Activated T-cell treated with anti-CD3 and anti-CD28 coated beads, Interleukin-2, amount 50 U/mL, for 24 hours (primary cell): Measurements from ENCODE around the gene SETD7.
A peak's percentile ranks its signal among the peaks of the same experiment; 100 is the strongest.

Experiments
- DNase-seq: peaks from one replicate; pipeline ENCODE4 v3.0.0-alpha.2; 2020
- H3K27ac Mint-ChIP-seq: 2 replicates; pipeline ENCODE4 v1.8.0; 2020; ENCODE audit warnings: mild to moderate bottlenecking, mixed read lengths
- H3K27me3 Mint-ChIP-seq: 2 replicates; pipeline ENCODE4 v1.8.0; 2020; ENCODE audit warnings: mixed read lengths
- H3K36me3 Mint-ChIP-seq: 2 replicates; pipeline ENCODE4 v1.8.0; 2020; ENCODE audit warnings: low read depth, mixed read lengths
- H3K4me1 Mint-ChIP-seq: 2 replicates; pipeline ENCODE4 v1.8.0; 2020; ENCODE audit warnings: low read depth, mixed read lengths
- H3K4me3 Mint-ChIP-seq: 2 replicates; pipeline ENCODE4 v1.8.0; 2020; ENCODE audit warnings: mild to moderate bottlenecking, moderate library complexity, mixed read lengths
- H3K9me3 Mint-ChIP-seq: 2 replicates; pipeline ENCODE4 v1.8.0; 2020; ENCODE audit warnings: mixed read lengths

SETD7 gene

DNA sequence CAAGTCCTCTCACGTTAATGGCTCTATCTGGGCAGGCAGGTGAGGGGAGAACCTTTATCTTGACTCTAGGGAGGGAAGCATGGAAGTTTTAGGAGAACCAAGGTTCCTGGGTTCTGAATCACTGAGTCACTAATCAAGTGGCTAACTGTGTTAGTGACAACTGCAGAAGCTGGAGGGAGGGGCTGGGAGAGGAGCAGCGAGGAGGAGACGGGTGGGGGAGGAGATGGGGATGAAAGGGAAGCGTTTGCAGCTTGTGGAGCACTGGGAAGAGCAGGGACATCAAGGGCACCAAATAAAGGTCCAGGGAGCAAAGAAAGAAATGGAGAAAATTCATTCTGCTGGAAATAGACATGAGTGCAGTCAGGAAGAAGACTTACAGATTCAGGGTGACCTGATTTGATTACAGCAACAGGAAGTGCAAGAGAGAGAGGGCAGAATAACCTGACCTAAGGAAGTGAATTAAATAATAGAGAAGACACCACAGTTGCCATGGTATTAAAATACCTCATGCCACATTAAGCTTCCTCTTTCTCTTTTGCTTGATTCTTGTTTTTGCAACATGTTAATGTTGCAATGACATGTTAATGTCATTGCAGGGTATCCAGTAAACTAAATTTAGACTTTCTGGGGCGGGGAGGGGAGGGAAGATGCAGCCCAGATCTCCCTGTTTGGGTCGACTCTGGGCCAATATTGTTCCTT, 4.5 kb upstream of the SETD7 start:
- peaks cover 6% of the 10 kb centered on the region for H3K36me3 Mint-ChIP-seq
- peaks cover 13% of the 10 kb centered on the region for H3K27me3 Mint-ChIP-seq
- H3K27ac Mint-ChIP-seq: peak overlapping the region; percentile 68
- no peak overlapping the region for H3K4me3 Mint-ChIP-seq
- no peaks in the 10 kb centered on the region for H3K9me3 Mint-ChIP-seq
- peaks cover 38% of the 10 kb centered on the region for H3K4me1 Mint-ChIP-seq
- no peak for DNase-seq

DNA sequence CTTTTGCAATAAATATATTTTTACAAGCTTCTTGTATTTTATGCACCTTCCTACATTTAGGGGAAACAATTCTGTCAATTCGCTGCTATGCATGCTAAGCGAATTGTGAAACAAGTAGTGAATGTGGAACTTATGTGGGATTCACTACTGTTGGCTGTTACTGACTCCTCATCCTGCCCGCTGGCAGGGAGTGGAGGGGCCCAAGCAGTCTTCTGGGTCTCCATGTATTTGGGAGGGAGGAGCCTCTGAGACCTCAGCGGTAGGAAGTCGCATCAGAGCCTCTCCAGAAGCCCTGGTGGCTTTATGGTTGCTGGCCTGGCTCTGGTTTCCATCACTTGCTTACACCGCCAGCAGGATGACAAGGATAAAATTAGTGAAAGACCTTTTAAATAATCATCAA, 3.7 kb upstream of the SETD7 start:
- Mint-ChIP-seq H3K4me1 (peaks cover 43% of the 10 kb centered on the region), H3K9me3 (no peaks in the 10 kb centered on the region), H3K4me3 (no peak overlapping the region), H3K27ac (no peak overlapping the region), H3K27me3 (peaks cover 13% of the 10 kb centered on the region), H3K36me3 (peaks cover 13% of the 10 kb centered on the region)
- no peak for DNase-seq

DNA sequence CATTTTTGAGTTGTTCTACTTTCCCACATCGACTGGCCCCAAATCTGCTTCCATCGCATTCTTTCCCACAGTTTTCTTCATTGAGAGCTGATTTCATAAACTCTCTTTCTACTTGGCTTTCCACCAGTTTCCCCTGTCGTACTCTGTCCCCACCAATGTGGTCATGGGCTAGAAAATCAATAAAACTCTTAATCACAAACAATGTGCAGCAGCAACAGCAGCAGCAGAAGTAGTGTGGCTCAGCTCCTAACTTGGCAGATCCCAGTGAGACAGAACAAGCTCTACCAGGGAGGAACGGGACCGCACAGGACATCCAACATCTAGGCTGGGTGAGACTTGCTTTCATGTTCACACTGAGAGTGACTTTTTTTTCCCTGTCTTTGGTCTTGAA, 3.1 kb upstream of the SETD7 start:
- peaks cover 49% of the 10 kb centered on the region for H3K4me1 Mint-ChIP-seq
- H3K27me3 Mint-ChIP-seq: peaks cover 13% of the 10 kb centered on the region
- no peak for DNase-seq
- H3K27ac Mint-ChIP-seq: no peak overlapping the region
- no peaks in the 10 kb centered on the region for H3K9me3 Mint-ChIP-seq
- H3K4me3 Mint-ChIP-seq: no peak overlapping the region
- peaks cover 14% of the 10 kb centered on the region for H3K36me3 Mint-ChIP-seq

DNA sequence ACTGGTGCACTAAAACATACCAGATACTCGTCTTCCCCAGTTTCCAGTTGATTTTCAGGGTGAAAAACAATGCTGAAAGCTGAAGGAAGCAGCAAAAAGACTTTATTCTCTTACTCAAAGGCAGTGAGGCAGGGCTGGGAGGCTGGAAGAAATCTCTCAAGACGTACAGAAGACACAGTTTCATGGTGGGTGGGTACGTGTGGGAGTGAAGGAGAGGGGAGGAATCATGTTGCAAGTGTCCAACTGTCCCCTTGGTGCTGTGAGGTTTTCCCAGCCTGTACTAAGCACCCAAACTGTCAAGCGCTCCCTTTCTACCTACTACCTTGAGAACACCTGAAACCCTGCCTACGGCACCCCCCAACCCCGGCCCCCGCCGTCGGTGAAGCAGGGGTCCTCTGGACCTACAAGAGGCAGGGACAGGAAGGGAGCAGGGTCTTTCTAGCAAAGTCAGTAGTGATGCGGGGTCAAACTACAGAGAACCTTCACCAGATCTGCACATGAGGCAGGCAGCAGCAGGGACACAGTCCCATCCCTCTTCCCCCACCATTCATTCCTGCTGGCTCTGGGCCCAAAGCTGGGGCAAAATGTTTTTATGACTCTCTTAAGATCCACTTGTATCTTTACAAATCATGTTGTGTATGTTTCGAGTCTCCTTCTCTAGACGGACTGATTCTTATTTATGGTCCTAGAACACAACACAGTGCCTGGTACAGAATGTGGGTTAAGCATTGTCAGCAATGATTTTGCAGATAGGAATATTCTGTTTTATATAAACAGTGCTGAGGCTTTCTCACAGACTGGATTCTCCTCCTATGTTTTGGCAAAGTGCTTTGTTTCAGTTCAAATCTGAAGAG, 2.4 kb upstream of the SETD7 start:
- H3K4me1 Mint-ChIP-seq: peaks cover 56% of the 10 kb centered on the region
- H3K27me3 Mint-ChIP-seq: peaks cover 13% of the 10 kb centered on the region
- no peaks in the 10 kb centered on the region for H3K9me3 Mint-ChIP-seq
- peaks cover 15% of the 10 kb centered on the region for H3K36me3 Mint-ChIP-seq
- DNase-seq: no peak
- H3K4me3 Mint-ChIP-seq: no peak overlapping the region
- H3K27ac Mint-ChIP-seq: peak overlapping the region; percentile 93

DNA sequence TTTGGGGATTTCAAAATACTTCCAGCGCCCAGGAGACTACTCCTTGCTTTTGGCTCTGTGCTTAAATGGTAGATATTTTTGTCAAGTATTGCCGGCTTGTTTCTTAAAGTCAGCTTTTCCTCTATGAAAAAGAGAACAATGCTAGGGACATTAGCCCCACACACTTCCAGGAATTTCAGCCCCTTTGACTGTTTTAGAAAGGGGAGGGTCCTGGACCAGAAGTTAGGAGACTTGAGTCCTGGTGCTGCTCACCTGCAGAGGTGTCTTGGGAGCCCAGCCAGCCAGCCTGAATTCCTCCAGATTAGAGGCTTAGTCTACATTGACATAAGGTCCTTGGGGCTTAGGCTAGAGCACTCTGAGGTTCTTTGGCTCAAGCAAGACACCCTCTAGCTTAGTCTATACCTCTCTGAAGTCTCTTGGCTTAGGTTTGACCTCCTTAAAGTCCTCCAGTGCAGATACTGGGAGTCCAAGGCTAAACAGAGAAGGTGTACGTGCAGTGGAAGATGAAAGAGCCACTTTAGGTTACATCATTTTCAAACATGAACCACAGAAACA, 1.6 kb upstream of the SETD7 start:
- Mint-ChIP-seq H3K27ac (peak overlapping the region; percentile 93), H3K27me3 (peaks cover 13% of the 10 kb centered on the region), H3K9me3 (no peaks in the 10 kb centered on the region), H3K36me3 (peaks cover 15% of the 10 kb centered on the region), H3K4me3 (peak overlapping the region; percentile 93), H3K4me1 (peaks cover 62% of the 10 kb centered on the region)
- no peak for DNase-seq

DNA sequence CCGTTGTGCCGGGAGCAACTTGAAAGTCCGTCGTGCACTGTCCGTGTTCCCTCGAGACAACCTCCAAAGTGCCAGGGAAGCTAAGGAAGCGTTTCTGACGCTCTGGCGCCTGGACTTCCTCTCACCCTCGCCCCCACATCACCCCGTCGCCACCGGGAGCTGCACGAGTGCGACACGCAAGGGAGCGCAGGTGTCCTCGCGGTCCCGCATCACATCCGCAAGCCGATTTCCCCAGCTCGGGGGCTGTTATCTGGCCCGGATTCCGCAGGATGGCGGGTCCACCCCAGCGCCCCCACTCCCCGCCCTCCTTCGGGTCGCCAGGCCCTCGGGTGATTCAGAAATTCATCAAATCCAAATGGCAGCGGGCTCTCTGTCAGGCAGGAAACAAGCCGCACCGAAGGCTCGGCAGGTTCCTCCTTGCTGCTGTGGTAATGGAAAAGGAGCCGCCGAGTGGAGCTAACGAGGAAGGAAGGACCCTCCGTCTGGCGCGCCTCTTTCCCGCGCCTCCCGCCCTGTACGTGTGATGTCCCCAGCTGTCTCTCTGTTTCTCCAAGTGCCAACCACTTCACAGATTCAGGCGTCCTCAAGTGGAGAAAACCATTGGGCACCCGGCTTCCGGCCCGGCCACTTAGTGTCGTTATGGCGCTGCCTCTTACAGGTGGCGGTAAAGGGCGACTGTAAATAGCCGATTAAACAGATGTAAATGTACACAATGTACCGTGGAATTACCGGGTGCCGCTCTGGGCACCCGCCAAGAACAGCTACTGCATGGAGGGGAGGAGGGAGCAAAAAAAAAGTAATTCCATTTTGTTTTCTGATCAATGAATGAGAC, 921 bp upstream of the SETD7 start:
- Mint-ChIP-seq H3K27me3 (peaks cover 13% of the 10 kb centered on the region), H3K4me3 (peak overlapping the region; percentile 93), H3K36me3 (peaks cover 15% of the 10 kb centered on the region), H3K9me3 (no peaks in the 10 kb centered on the region), H3K4me1 (peaks cover 65% of the 10 kb centered on the region), H3K27ac (peak overlapping the region; percentile 93)
- peak; percentile 76 for DNase-seq

DNA sequence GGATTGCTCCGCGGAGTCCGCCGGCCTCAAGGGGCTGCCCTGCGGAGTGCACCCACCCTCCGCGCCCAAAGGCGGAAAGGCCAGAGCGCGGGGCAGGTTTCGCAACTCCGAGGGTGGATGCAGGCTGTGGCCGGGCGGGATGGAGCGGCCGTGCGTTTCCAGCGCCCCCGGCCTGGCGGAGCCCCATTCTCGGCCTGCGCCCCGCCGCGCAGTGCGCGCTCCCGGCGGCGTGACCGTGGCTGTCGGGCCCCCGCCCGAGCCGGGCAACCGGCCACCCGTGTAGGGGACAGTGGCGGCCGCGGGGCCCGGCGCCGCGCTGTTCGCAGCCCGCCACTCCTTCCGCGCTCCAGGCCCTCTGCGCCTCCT, 331 bp downstream of the SETD7 start:
- peak overlapping the region; percentile 93 for H3K4me3 Mint-ChIP-seq
- no peak for DNase-seq
- peaks cover 68% of the 10 kb centered on the region for H3K4me1 Mint-ChIP-seq
- peaks cover 15% of the 10 kb centered on the region for H3K36me3 Mint-ChIP-seq
- peaks cover 13% of the 10 kb centered on the region for H3K27me3 Mint-ChIP-seq
- H3K9me3 Mint-ChIP-seq: no peaks in the 10 kb centered on the region
- H3K27ac Mint-ChIP-seq: peak overlapping the region; percentile 93

DNA sequence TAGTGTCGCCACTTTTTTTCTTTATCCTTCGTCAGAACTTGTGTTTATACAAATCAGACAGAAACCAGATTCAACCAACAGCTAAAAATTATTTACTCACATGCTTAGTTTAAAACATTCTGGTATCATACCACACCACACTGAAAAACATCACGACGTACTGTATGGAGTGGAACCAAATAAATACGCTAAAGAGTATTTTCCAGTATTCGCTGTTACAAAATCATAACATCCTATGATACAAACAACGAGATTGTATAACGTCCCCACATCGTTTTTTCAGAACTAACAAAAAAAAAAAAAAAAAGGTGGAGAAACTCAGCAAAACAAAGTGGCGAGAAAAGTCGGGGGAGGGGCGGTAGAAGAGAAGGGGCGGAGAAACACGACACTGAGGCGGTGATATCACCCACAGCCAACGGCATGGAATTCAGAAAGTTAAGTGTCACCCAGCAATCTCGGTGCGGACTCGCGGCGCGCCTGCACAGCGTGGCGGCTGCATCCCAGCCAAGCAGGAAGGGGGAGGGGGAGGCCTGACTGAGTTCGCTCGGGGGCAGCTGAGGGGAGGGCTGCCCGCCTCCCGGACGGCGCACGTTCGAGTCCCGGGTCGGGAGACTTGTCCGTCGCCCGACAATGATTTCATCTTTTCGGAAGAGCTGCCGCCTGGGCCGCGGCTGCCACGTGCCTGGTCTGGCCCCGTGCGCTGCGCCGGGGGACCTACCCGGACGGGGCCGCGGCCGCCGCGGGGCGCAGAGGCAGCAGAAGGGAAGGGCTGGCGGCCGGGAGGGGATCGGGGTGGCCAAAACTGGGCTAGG, 920 bp downstream of the SETD7 start:
- Mint-ChIP-seq H3K36me3 (peaks cover 15% of the 10 kb centered on the region), H3K27ac (peak overlapping the region; percentile 94), H3K4me1 (peaks cover 67% of the 10 kb centered on the region), H3K9me3 (no peaks in the 10 kb centered on the region), H3K27me3 (peaks cover 13% of the 10 kb centered on the region), H3K4me3 (peak overlapping the region; percentile 86)
- peak; percentile 82 for DNase-seq

DNA sequence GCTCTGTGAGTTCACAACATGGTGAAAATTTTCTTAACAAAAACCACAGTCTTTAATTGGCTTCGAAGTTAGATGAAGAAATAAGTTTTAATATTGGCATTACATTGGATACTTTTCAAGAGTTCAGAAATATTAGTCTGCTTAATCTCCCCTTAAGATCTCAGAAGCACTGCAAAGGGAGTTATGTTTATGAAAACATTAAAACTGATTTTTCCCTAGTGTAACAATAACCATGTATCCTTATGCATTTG, 1.5 kb downstream of the SETD7 start:
- H3K4me1 Mint-ChIP-seq: peaks cover 63% of the 10 kb centered on the region
- no peak for DNase-seq
- no peaks in the 10 kb centered on the region for H3K9me3 Mint-ChIP-seq
- peaks cover 15% of the 10 kb centered on the region for H3K36me3 Mint-ChIP-seq
- peaks cover 13% of the 10 kb centered on the region for H3K27me3 Mint-ChIP-seq
- peak overlapping the region; percentile 94 for H3K27ac Mint-ChIP-seq
- H3K4me3 Mint-ChIP-seq: peak overlapping the region; percentile 86

DNA sequence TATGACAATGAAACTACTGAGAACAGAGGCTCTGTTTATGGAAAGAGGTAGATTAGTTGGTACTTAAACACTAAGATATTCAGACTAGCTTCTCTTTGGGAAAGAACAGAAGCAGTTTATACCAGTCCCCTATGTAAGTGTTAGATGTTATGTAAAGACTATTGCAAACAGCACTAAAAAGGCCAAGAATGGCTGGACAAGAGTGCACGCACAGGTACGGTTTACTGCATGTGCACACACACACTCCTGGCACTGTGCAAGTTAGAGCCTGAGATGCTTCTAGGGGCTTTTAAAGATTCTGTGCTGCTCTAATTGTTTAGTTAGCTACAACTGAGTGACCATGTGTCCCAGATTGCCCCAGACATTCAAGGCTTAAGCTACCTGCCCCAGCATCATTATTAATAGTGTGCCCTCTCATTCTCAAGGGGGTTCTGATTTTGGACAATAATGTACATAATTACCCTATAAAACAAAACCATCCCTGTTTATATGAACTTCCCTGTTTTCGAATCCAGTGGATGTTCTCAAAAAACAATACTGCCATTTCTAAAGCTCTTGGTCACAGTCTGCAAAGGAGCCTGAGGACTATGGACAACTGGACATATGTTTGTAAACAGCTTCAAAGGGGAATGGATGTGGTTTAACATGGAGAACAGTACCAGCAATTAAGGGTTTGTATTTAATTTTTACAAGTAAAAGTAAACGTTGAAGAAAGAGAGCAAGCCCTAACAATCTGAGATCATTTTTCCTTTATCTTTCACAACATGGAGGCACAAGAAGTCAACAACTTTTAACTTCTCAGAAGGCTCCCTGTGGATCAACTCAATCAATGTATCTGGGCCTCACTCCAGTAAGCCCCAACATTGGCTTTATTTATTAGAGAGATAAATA, 2.0 kb downstream of the SETD7 start:
- peaks cover 63% of the 10 kb centered on the region for H3K4me1 Mint-ChIP-seq
- no peaks in the 10 kb centered on the region for H3K9me3 Mint-ChIP-seq
- peaks cover 15% of the 10 kb centered on the region for H3K36me3 Mint-ChIP-seq
- peak overlapping the region; percentile 94 for H3K27ac Mint-ChIP-seq
- peaks cover 11% of the 10 kb centered on the region for H3K27me3 Mint-ChIP-seq
- H3K4me3 Mint-ChIP-seq: peak overlapping the region; percentile 86
- DNase-seq: no peak

DNA sequence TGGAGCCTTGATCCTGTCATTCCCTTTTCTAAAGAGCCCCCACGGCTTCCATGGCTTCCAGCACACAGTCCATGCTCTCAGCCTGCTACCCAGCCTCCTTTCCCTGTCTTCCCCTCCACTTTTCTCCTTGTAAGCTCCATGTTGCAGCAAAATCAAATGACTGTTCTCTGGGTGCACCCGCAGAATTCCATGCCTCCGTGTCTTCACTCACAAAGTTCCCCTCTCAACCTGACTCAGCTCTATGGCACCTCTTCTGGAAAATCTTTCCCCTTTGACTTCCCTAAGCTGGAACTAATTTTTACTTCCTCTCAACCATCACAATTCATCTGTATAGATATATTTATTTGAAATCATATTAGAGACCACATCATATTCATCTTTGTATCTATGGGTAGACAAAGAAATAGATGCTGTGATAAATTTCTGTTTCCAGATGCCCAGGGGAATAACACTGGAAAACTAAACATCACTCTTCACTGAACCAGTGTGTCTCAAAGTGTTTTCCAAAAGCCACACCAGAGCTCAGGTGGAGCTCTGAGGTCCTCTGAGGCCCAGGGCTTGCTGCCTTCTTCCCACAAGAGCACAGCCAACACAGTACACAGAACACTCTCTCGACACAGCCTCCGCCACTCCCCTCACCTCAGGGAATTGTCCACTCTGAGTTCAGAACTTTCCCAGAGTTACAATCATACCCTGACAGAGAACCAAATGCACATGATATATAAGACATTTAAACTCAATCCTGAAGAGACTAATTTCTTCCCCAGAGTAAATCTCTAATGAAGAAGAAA, 3.3 kb downstream of the SETD7 start:
- Mint-ChIP-seq H3K4me3 (no peak overlapping the region), H3K4me1 (peaks cover 57% of the 10 kb centered on the region), H3K27me3 (peaks cover 9% of the 10 kb centered on the region), H3K27ac (no peak overlapping the region), H3K9me3 (no peaks in the 10 kb centered on the region), H3K36me3 (peaks cover 15% of the 10 kb centered on the region)
- DNase-seq: no peak

DNA sequence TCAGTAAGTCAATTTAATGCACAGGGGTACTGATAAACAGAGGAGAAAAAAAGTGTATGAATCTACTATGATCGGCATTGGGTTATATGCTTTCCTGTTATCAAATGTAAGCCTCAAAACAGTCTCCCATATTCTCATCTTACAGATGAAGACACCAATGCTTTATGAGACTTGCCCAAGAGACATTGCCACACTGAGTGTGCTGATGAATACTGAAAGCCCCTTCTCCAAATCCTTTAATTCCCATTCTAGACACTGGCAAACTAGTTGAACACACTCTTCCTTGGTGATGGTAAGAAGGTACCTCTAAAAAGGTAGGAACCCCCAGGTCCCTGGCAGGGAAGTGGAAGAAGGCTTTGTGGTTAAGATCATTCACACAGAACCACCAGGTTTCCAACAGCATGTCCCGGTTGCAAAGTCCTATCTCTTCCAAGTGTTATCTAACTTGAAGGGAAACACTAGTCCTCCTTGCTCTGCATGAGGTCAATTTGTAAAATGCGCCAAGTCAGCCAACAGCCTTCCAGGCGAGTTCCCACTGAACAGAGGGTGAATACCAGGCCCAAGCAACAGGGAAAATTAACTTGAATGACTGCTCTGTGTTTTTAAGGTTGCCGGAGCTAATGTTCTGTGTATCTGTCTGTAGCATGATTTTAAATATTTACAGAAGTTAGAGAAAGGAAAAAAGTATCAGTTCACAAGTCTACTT, 5.1 kb downstream of the SETD7 start:
- H3K27ac Mint-ChIP-seq: no peak overlapping the region
- peaks cover 42% of the 10 kb centered on the region for H3K4me1 Mint-ChIP-seq
- DNase-seq: no peak
- no peak overlapping the region for H3K4me3 Mint-ChIP-seq
- no peaks in the 10 kb centered on the region for H3K9me3 Mint-ChIP-seq
- H3K36me3 Mint-ChIP-seq: peaks cover 24% of the 10 kb centered on the region
- H3K27me3 Mint-ChIP-seq: no peaks in the 10 kb centered on the region
